K562 (cell line): ENCODE data around the gene SIRT3. TPM values are rescaled to one million over a fixed set of nuclear protein-coding genes. Genes with fewer than 3 reads are reported as not detected.
A peak's percentile ranks its signal among the peaks of the same experiment; 100 is the strongest.

Experiments used
- ATAC-seq: fragments of 200-7000 bp; cut with Tn5 transposase; 3 replicates; pipeline ENCODE4 v1.9.1; 2020; ENCODE audit warnings: moderate library complexity
- BruUV-seq: library from RNA; stranded (reverse); fragments of 400-500 nt; replicated peaks from 2 replicates; lab custom pipeline; 2021; lab: Mats Ljungman, UMichigan
- CTCF ChIA-PET: fragments of 300-600 bp; formaldehyde crosslinking; extraction: SDS; loops from one replicate; lab custom pipeline; 2021; ENCODE audit warnings: low intra/inter-chr PET ratio; lab: Yijun Ruan, JAX
- POLR2A ChIA-PET: fragments of 300-600, 350-650 bp; sonication (Branson Sonifier 250); formaldehyde crosslinking; extraction: SDS; loops from one replicate; lab custom pipeline; 2021; ENCODE audit warnings: antibody characterized with exemption, inconsistent platforms; lab: Yijun Ruan, JAX
- DNase-seq, 4 experiments: peaks; one replicate each; pipeline versions ENCODE4 v3.0.0 to v3.0.0-alpha.2; 2011 to 2018; ENCODE audit warnings: low spot score in 3 of 4, mixed read lengths in 3 of 4; ENCODE audit errors: extremely low read depth in 1 of 4
- FAIRE-seq: peaks from 2 replicates; lab custom pipeline; 2011; peaks lifted over from hg19 to GRCh38; lab: Jason Lieb, UNC
- H2AFZ ChIP-seq: 2 replicates; pipeline ENCODE4 v1.6.0; 2011; ENCODE audit warnings: low read depth, low read length, control low read depth, inconsistent platforms
- H3K27ac ChIP-seq: fragments of 200-600 bp; 3 replicates; pipeline ENCODE4 v1.8.0; 2011; ENCODE audit warnings: low read depth, mild to moderate bottlenecking, control low read depth, inconsistent platforms, low read length, moderate library complexity, mixed read lengths; ENCODE audit errors: extremely low read depth
- H3K27me3 ChIP-seq, 2 experiments: fragments of 300-600 bp in 1 of 2; 2 replicates in 1 of 2; 3 replicates in 1 of 2; pipeline versions ENCODE4 v1.6.0 to v1.8.0; 2011; ENCODE audit warnings: inconsistent platforms in 2 of 2, low read length in 2 of 2, mild to moderate bottlenecking in 1 of 2, mixed read lengths in 1 of 2, moderate library complexity in 1 of 2; ENCODE audit not compliant: control insufficient read depth in 2 of 2, insufficient read depth in 2 of 2
- H3K36me3 ChIP-seq: fragments of 300-600 bp; 3 replicates; pipeline ENCODE4 v1.8.0; 2011; ENCODE audit warnings: mild to moderate bottlenecking, low read length, inconsistent platforms; ENCODE audit not compliant: control insufficient read depth, insufficient read depth
- H3K4me1 ChIP-seq, 2 experiments: fragments of 200-600 bp in 1 of 2; replicated peaks in 1 of 2; 2 replicates in 1 of 2; 3 replicates in 1 of 2; pipeline versions ENCODE4 v1.5.1 to v1.8.0; 2011; ENCODE audit warnings: inconsistent platforms in 2 of 2, low read length in 2 of 2, mild to moderate bottlenecking in 1 of 2, mixed read lengths in 1 of 2, moderate library complexity in 1 of 2; ENCODE audit not compliant: control insufficient read depth in 2 of 2, insufficient read depth in 2 of 2
- H3K4me2 ChIP-seq: 2 replicates; pipeline ENCODE4 v1.6.1; 2011; ENCODE audit warnings: low read length, control low read depth, inconsistent platforms, mixed read lengths; ENCODE audit not compliant: insufficient read depth
- H3K4me3 ChIP-seq: fragments of 200-600 bp; sonication (generic), shearing (Covaris generic); 2 replicates; pipeline ENCODE4 v1.5.1; 2016; ENCODE audit warnings: control low read depth, inconsistent platforms
- H3K79me2 ChIP-seq: fragments of 200-600 bp; 3 replicates; pipeline ENCODE4 v1.8.0; 2011; ENCODE audit warnings: low read length, inconsistent platforms; ENCODE audit not compliant: control insufficient read depth, insufficient read depth
- H3K9ac ChIP-seq, 2 experiments: 2 replicates each; pipeline versions ENCODE4 v1.6.0 to v1.6.1; 2011; ENCODE audit warnings: low read depth in 2 of 2, low read length in 2 of 2, control low read depth in 1 of 2, inconsistent platforms in 1 of 2, mild to moderate bottlenecking in 1 of 2, mixed read lengths in 1 of 2; ENCODE audit not compliant: insufficient read depth in 1 of 2
- H3K9me1 ChIP-seq: one replicate; pipeline ENCODE4 v1.6.0; 2011; ENCODE audit warnings: inconsistent platforms, mild to moderate bottlenecking, low read length, moderate library complexity; ENCODE audit not compliant: control insufficient read depth, insufficient read depth
- H3K9me3 ChIP-seq: replicated peaks from 2 replicates; pipeline ENCODE4 v1.5.1; 2011; ENCODE audit warnings: low read depth, low read length, inconsistent platforms; ENCODE audit not compliant: control insufficient read depth, insufficient read depth
- H4K20me1 ChIP-seq: replicated peaks from 2 replicates; pipeline ENCODE4 v1.6.1; 2011; ENCODE audit warnings: low read length, inconsistent platforms, mixed read lengths; ENCODE audit not compliant: control insufficient read depth, insufficient read depth
- HDAC1 ChIP-seq, 2 experiments: fragments of 450-650 bp; IDR thresholded peaks; 2 replicates each; pipeline ENCODE4 v1.6.1; 2016 to 2017; ENCODE audit warnings: inconsistent platforms in 1 of 2, mild to moderate bottlenecking in 1 of 2, moderate library complexity in 1 of 2
- MAZ ChIP-seq, 2 experiments: fragments of 450-650 bp in 1 of 2; sonication (generic) in 1 of 2; formaldehyde crosslinking; IDR thresholded peaks in 1 of 2; conservative IDR thresholded peaks in 1 of 2; 2 replicates each; pipeline versions ENCODE4 v1.4.0 to v1.5.0; 2020; ENCODE audit warnings: mild to moderate bottlenecking in 1 of 2, missing genetic modification reagents in 1 of 2
- MTA2 ChIP-seq: fragments of 450-650 bp; IDR thresholded peaks from 2 replicates; pipeline ENCODE4 v1.6.1; 2016; ENCODE audit warnings: low read depth
- RAD21 ChIP-seq, 2 experiments: fragments of 250-450 bp in 1 of 2; fragments of 450-650 bp in 1 of 2; sonication (Bioruptor Pico) in 1 of 2; formaldehyde crosslinking in 1 of 2; IDR thresholded peaks in 1 of 2; conservative IDR thresholded peaks in 1 of 2; 2 replicates each; pipeline versions ENCODE4 v1.4.0 to v1.8.0; 2020 to 2022; ENCODE audit warnings: mild to moderate bottlenecking in 2 of 2, moderate library complexity in 1 of 2
- RFX5 ChIP-seq: IDR thresholded peaks from 2 replicates; pipeline ENCODE4 v1.6.1; 2011; ENCODE audit warnings: low read depth, mild to moderate bottlenecking, improper control_type of control experiment, low read length
- SAFB ChIP-seq: fragments of 200-400 bp; formaldehyde crosslinking; IDR thresholded peaks from 2 replicates; pipeline ENCODE4 v1.6.1; 2017; ENCODE audit warnings: low read depth, low read length, borderline replicate concordance
- TAF9B ChIP-seq: fragments of 450-650 bp; IDR thresholded peaks from 2 replicates; pipeline ENCODE4 v1.6.1; 2018; ENCODE audit warnings: mild to moderate bottlenecking; ENCODE audit not compliant: partially characterized antibody
- TAL1 ChIP-seq: fragments of 450-650 bp; IDR thresholded peaks from 2 replicates; pipeline ENCODE4 v1.6.1; 2016; ENCODE audit warnings: mild to moderate bottlenecking
- TGIF2 ChIP-seq: sonication (generic); formaldehyde crosslinking; IDR thresholded peaks from 2 replicates; pipeline ENCODE4 v1.8.1; 2022; ENCODE audit warnings: mild to moderate bottlenecking, missing genetic modification reagents, moderate library complexity
- ZBTB7A ChIP-seq: IDR thresholded peaks from 2 replicates; pipeline ENCODE4 v1.6.1; 2011; ENCODE audit warnings: low read depth, mild to moderate bottlenecking, low read length, moderate library complexity, borderline replicate concordance; ENCODE audit not compliant: control insufficient read depth
- ZNF133 ChIP-seq: fragments of 250-450 bp; sonication (Bioruptor Pico); IDR thresholded peaks from 2 replicates; pipeline ENCODE4 v1.4.0; 2020; ENCODE audit warnings: mild to moderate bottlenecking
- ZNF165 ChIP-seq: fragments of 250-450 bp; sonication (Bioruptor Pico); IDR thresholded peaks from 2 replicates; pipeline ENCODE4 v1.4.0; 2020; ENCODE audit warnings: borderline replicate concordance
- ZNF184 ChIP-seq: sonication (generic); formaldehyde crosslinking; IDR thresholded peaks from 2 replicates; pipeline ENCODE4 v1.5.0; 2020; ENCODE audit warnings: missing genetic modification reagents
- WGBS: fragments of 100-300 bp; shearing (Covaris generic); methylation state at CpG from one replicate; pipeline ENCODE4 v1.1.6; 2016; ENCODE audit warnings: low coverage, mixed read lengths; ENCODE audit not compliant: insufficient coverage; ENCODE audit errors: missing lambda C conversion rate; 5-methylcytosine and 5-hydroxymethylcytosine counted together
- in situ Hi-C: fragments of 300-500 bp; cut with MboI; formaldehyde crosslinking; loops from 4 replicates; pipeline ENCODE4 v1.15.0; 2018; ENCODE audit warnings: inconsistent platforms, mixed read lengths
- intact Hi-C: fragments of 100-400 bp; cut with micrococcal nuclease; formaldehyde crosslinking; loops from 2 replicates; pipeline ENCODE4 v1.14.2; 2022
- polyA plus RNA-seq, 8 experiments: library from polyadenylated mRNA; depleted of rRNA in 4 of 8; stranded (reverse) in 5 of 8; unstranded in 3 of 8; fragments of >200 nt; fragmentation: Nextera tagmentation in 2 of 8; fragmentation: Illumina TruSeq in 1 of 8; extraction: Ambion mirVana in 2 of 8; extraction: Trizol in 1 of 8; gene quantifications; 2 replicates each; pipeline versions ENCODE4 v1.2.1 to v1.2.3, GENCODE V29; 2011 to 2014; ENCODE audit warnings: inconsistent platforms in 1 of 8, missing spikeins in 1 of 8
- total RNA-seq, 7 experiments: library from RNA; depleted of rRNA in 6 of 7; stranded (reverse); fragments of >200 nt in 6 of 7; fragmentation: Illumina TruSeq in 2 of 7; extraction: Trizol in 2 of 7; gene quantifications; 2 replicates each; pipeline versions ENCODE4 v1.2.1 to v1.2.3, GENCODE V29; 2011 to 2021; ENCODE audit warnings: low replicate concordance in 1 of 7
- TF ChIP-seq, protein P1 (sequence below): IDR thresholded peaks from 2 replicates; pipeline ENCODE4 v1.6.1; 2012; ENCODE audit warnings: low read depth, low read length, improper control_type of control experiment, borderline replicate concordance
- TF ChIP-seq, protein P2 (sequence below), 3 experiments: fragments of 200-800 bp in 1 of 3; sonication (Bioruptor generic) in 1 of 3; sonication (generic) in 1 of 3; formaldehyde crosslinking in 1 of 3; IDR thresholded peaks; 2 replicates each; pipeline versions ENCODE4 v1.6.1 to v1.8.0; 2016 to 2022; ENCODE audit warnings: mild to moderate bottlenecking in 2 of 3, missing compliant biosample characterization in 2 of 3, missing genetic modification characterization in 2 of 3, missing genetic modification reagents in 1 of 3
- TF ChIP-seq, protein P3 (sequence below): fragments of 450-650 bp; IDR thresholded peaks from 2 replicates; pipeline ENCODE4 v1.6.1; 2017; ENCODE audit warnings: mild to moderate bottlenecking, moderate library complexity

Gene SIRT3
- total and polyA plus RNA-seq, 9 of the 15 experiments (the other 6 are each of a cell fraction or from before 2014, with no cell fraction given): 1.9 to 27.5 (median 14.5) TPM

DNA sequence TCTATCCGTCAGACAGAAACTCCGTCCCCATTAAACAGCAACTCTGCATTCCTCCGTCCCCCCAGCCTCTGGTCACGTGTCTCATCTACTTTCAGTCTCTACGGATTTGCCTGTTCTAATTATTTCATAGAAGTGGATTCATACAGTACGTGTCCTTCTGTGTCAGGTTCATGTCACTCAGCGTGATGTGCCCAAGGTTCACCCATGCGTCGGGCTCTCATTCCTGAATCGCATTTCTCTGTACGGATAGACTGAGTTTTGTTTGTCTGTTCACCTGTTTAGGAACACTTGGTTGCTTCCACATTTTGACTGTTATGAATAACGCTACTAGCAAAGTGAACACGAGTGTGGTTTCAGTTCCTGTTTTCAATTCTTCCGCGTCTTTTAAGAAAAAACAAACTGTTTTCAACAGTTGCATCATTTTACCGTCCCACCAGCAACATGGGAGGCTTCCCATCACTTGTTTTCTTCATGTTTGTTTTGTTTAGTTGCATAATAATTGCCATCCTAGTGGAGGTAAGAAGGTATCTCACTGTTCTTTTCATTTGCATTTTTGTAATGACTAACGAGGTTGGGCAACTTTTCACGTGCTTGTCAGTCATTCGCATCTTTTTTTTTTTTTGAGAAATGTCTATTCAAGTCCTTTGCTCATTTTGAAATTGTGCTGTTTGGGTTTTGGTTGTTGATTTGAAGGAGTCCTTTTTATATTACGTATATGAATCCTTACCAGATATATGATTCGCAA is 33.2 kb upstream of the SIRT3 start:
- no peaks in the 10 kb centered on the region for H3K27me3 ChIP-seq
- no peaks in the 10 kb centered on the region for H3K9me1 ChIP-seq
- H3K9me3 ChIP-seq: peaks cover 8% of the 10 kb centered on the region
- H3K4me3 ChIP-seq: peak overlapping the region; percentile 43
- intact Hi-C loops: loop anchor here (5.0 kb wide), 2 partner anchors 43 to 83 kb away; partner anchors contain the start of gene IFITM1
- peaks cover 19 to 34% of the 10 kb centered on the region in 2 experiments; a peak in 4 of 5 replicates for H3K4me1 ChIP-seq
- H3K9ac ChIP-seq: peak overlapping the region; percentile 18 to 84; a peak in 3 of 4 replicates
- H3K27ac ChIP-seq: peak overlapping the region; percentile 93
- peak in 2 of 4 experiments; percentile 38 to 67 for DNase-seq
- BruUV-seq: TSS peak; percentile 56
- H3K36me3 ChIP-seq: no peaks in the 10 kb centered on the region
- no peak for FAIRE-seq
- no peaks in the 10 kb centered on the region for H4K20me1 ChIP-seq
- peak; percentile 52 for ATAC-seq
- POLR2A ChIA-PET: interaction anchor here (1.0 to 3.4 kb wide), 6 partner anchors 8 to 63 kb away, joined by 3 to 14 read pairs (median 6); partner anchors contain the start of genes BET1L, NLRP6 and RIC8A
- WGBS: 8% methylated on average over 21 of the region's 21 CpGs
- peak overlapping the region; percentile 94 for H3K4me2 ChIP-seq
- peaks cover 10% of the 10 kb centered on the region; the same call in 1 of the 3 replicates for H3K79me2 ChIP-seq
- H2AFZ ChIP-seq: peak overlapping the region; percentile 95
- in situ Hi-C loops: no loop called here
- CTCF ChIA-PET: interaction anchor here (0.7 kb wide), 2 partner anchors 50 to 123 kb away, joined by 3 to 4 read pairs; no protein-coding TSS in a partner anchor
- TF ChIP-seq ZNF133 (CRISPR knock-in tag) (no peak), TGIF2 (CRISPR knock-in tag) (no peak), RFX5 (no peak), HDAC1 (IDR thresholded peaks at IDR 0.05) (no peak; a peak in 1 of 4 replicates), TAF9B (no peak), ZNF184 (CRISPR knock-in tag) (no peak), TAL1 (no peak; the same call in 1 of the 2 replicates), ZBTB7A (no peak), ZNF165 (CRISPR knock-in tag) (no peak), MTA2 (no peak; the same call in 1 of the 2 replicates), MAZ (CRISPR knock-in tag; conservative IDR thresholded peaks at IDR 0.05 in 1 of 2, IDR thresholded peaks at IDR 0.05 in 1 of 2) (peak in 1 of 2 experiments; percentile 35; a peak in 1 of 4 replicates), SAFB (no peak), RAD21 (CRISPR knock-in tag; conservative IDR thresholded peaks at IDR 0.05 in 1 of 2, IDR thresholded peaks at IDR 0.05 in 1 of 2) (no peak)
- TF ChIP-seq, protein P1, sequence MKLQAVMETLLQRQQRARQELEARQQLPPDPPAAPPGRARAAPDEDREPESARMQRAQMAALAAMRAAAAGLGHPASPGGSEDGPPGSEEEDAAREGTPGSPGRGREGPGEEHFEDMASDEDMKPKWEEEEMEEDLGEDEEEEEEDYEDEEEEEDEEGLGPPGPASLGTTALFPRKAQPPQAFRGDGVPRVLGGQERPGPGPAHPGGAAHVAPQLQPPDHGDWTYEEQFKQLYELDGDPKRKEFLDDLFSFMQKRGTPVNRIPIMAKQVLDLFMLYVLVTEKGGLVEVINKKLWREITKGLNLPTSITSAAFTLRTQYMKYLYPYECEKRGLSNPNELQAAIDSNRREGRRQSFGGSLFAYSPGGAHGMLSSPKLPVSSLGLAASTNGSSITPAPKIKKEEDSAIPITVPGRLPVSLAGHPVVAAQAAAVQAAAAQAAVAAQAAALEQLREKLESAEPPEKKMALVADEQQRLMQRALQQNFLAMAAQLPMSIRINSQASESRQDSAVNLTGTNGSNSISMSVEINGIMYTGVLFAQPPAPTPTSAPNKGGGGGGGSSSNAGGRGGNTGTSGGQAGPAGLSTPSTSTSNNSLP: no peak
- TF ChIP-seq, protein P2, sequence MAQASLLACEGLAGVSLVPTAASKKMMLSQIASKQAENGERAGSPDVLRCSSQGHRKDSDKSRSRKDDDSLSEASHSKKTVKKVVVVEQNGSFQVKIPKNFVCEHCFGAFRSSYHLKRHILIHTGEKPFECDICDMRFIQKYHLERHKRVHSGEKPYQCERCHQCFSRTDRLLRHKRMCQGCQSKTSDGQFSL (CRISPR knock-in tag; IDR thresholded peaks at IDR 0.05): no peak
- TF ChIP-seq, protein P2 (tag; IDR thresholded peaks at IDR 0.05): no peak
- TF ChIP-seq, protein P3, sequence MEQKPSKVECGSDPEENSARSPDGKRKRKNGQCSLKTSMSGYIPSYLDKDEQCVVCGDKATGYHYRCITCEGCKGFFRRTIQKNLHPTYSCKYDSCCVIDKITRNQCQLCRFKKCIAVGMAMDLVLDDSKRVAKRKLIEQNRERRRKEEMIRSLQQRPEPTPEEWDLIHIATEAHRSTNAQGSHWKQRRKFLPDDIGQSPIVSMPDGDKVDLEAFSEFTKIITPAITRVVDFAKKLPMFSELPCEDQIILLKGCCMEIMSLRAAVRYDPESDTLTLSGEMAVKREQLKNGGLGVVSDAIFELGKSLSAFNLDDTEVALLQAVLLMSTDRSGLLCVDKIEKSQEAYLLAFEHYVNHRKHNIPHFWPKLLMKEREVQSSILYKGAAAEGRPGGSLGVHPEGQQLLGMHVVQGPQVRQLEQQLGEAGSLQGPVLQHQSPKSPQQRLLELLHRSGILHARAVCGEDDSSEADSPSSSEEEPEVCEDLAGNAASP: no peak
